PFSK-1 (cell line): Measurements from ENCODE around the gene ALPK3.

Experiments
- FOXP2 ChIP-seq: optimal IDR thresholded peaks from 2 replicates; pipeline ENCODE3; 2011; ENCODE audit warnings: borderline replicate concordance, control low read depth, inconsistent platforms; ENCODE audit not compliant: insufficient read depth; ENCODE audit errors: extremely low read length, extremely low read depth
- POLR2AphosphoS5 ChIP-seq: IDR thresholded peaks from 2 replicates; pipeline ENCODE4 v1.6.1; 2012; ENCODE audit warnings: low read depth, mild to moderate bottlenecking, control low read depth, low read length, moderate library complexity
- SIN3A ChIP-seq: IDR thresholded peaks from 2 replicates; pipeline ENCODE4 v1.6.1; 2012; ENCODE audit warnings: mild to moderate bottlenecking, low read length, moderate library complexity, borderline replicate concordance; ENCODE audit not compliant: insufficient read depth
- TAF1 ChIP-seq: IDR thresholded peaks from 2 replicates; pipeline ENCODE4 v1.6.1; 2012; ENCODE audit warnings: low read length, control low read depth, borderline replicate concordance; ENCODE audit not compliant: insufficient read depth
- TF ChIP-seq, protein P1 (sequence below), 2 experiments: IDR thresholded peaks; 2 replicates each; pipeline versions ENCODE4 v1.6.1 to v1.8.0; 2011 to 2012; ENCODE audit warnings: low read depth in 2 of 2, low read length in 2 of 2, control low read depth in 1 of 2, inconsistent platforms in 1 of 2, mild to moderate bottlenecking in 1 of 2, moderate library complexity in 1 of 2; ENCODE audit not compliant: insufficient read depth in 1 of 2

Gene ALPK3

DNA sequence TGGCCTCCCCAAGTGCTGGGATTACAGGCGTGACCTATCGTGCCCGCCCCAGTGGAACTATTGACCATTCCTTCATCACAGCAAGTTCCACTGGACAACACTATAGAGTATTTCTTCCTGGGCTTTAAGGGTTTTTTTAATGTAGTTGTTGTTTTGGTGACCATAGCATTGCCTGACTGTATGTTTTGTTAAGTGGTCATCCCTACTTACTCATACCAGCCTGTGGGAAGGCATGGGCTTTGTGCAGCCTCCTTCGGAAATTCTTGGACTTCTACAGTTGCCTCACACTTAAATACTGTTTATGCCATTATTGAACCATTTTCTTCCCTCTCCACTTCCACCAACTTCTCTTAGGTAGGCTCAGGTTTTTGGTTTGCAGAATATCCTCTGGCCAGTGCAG lies 19.9 kb upstream of the ALPK3 start:
- TF ChIP-seq TAF1 (no peak), FOXP2 (no peak), SIN3A (no peak), POLR2AphosphoS5 (no peak)
- TF ChIP-seq, protein P1, sequence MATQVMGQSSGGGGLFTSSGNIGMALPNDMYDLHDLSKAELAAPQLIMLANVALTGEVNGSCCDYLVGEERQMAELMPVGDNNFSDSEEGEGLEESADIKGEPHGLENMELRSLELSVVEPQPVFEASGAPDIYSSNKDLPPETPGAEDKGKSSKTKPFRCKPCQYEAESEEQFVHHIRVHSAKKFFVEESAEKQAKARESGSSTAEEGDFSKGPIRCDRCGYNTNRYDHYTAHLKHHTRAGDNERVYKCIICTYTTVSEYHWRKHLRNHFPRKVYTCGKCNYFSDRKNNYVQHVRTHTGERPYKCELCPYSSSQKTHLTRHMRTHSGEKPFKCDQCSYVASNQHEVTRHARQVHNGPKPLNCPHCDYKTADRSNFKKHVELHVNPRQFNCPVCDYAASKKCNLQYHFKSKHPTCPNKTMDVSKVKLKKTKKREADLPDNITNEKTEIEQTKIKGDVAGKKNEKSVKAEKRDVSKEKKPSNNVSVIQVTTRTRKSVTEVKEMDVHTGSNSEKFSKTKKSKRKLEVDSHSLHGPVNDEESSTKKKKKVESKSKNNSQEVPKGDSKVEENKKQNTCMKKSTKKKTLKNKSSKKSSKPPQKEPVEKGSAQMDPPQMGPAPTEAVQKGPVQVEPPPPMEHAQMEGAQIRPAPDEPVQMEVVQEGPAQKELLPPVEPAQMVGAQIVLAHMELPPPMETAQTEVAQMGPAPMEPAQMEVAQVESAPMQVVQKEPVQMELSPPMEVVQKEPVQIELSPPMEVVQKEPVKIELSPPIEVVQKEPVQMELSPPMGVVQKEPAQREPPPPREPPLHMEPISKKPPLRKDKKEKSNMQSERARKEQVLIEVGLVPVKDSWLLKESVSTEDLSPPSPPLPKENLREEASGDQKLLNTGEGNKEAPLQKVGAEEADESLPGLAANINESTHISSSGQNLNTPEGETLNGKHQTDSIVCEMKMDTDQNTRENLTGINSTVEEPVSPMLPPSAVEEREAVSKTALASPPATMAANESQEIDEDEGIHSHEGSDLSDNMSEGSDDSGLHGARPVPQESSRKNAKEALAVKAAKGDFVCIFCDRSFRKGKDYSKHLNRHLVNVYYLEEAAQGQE (IDR thresholded peaks at IDR 0.05; ENCODE audit: insufficient read depth in 1 of 2, low read depth in 2 of 2, low read length in 2 of 2), result no peak

DNA sequence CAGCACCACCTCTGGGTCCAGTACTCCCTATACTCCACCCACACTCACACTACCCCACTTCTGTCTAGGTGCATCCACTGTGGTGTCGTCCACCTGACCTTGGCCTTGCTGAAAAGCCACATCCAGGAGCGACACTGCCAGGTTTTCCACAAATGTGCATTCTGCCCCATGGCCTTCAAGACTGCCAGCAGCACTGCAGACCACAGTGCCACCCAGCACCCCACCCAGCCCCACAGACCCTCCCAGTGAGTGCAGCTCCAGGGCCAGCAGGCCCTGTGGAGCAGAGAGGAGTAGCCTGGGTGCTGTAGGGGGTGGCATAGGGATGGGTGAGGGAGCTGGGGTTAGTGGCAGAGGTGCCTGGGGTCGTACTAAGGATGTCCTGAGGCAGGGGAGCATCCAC lies 19.4 kb upstream of the ALPK3 start:
- TF ChIP-seq TAF1, result no peak
- no peak for TF ChIP-seq FOXP2
- no peak for TF ChIP-seq SIN3A
- TF ChIP-seq, protein P1 (IDR thresholded peaks at IDR 0.05; ENCODE audit: insufficient read depth in 1 of 2, low read depth in 2 of 2, low read length in 2 of 2), result no peak
- no peak for TF ChIP-seq POLR2AphosphoS5

DNA sequence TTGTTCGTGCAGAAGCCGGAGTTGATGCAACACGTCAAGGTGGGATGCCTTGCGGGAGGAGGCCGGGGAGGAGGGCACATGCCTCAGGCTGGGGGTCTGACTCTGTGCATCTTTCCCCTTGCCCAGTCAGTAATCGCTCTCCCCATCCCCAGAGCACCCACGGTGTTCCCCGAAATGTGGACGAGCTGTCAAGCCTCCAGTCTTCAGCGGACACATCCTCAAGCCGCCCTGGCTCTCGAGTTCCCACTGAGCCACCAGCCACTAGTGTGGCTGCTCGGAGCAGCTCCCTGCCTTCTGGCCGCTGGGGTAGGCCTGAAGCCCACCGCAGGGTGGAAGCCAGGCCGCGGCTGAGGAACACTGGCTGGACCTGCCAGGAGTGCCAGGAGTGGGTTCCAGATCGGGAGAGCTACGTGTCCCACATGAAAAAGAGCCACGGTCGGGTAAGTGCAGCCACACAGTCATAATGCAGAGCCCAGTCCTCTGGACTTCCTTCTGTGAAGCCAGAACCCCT lies 18.7 kb upstream of the ALPK3 start:
- TF ChIP-seq FOXP2, result no peak
- TF ChIP-seq SIN3A, result no peak
- no peak for TF ChIP-seq POLR2AphosphoS5
- TF ChIP-seq, protein P1 (IDR thresholded peaks at IDR 0.05; ENCODE audit: insufficient read depth in 1 of 2, low read depth in 2 of 2, low read length in 2 of 2), result no peak
- TF ChIP-seq TAF1, result no peak

DNA sequence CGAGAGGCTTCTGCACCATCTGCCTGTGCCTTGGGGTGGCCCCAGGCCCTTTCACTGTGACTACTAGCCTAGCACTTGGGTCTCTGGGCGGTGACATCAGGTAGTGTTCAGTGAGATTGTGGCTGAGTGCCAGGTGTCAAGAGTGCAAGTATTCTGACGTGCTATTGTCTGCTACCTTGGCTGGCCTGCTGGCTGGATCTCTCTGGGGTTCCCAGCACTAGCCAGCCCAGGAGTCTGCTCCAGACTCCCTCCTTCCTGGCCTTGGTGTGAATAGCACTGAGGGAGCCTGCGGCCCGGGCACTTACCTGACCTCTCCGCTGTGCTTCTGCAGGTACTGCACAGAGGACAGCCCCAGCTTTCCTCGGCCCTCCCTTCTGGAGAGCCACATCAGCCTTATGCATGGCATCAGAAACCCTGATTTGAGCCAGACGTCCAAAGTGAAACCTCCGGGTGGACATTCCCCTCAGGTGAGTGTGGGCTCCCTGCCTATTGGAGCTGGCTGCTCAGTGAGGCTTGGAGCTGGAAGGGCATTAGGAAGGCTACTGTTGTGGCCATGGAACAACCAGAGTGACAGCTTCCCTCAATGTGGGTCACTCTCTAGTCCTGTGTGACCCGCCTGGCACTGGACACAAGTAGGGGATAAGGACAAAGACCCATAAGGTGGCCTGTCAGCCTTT lies 17.5 kb upstream of the ALPK3 start:
- no peak for TF ChIP-seq POLR2AphosphoS5
- no peak for TF ChIP-seq SIN3A
- no peak for TF ChIP-seq FOXP2
- TF ChIP-seq TAF1, result no peak

DNA sequence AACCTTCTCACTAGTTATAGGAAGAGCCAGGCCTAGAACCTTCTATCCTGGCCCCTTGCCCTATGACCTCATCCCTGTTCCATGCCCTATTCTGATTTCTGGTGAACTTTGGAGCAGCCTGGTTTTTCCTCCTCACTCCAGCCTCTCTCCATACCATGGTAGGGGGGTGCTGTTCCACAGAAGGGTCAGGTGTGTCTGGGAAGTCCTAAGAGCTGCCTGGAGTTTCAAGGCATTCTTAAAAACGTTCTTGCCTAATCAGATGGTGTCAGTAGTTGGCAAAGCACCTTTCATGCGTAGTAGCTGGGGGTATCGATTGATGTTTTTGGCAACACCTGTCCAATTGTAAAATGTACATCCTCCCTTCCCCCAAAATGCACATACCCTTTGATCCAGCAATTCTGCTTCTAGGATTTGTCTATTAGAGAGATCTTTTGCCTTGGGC lies 16.8 kb upstream of the ALPK3 start:
- TF ChIP-seq, protein P1 (IDR thresholded peaks at IDR 0.05; ENCODE audit: insufficient read depth in 1 of 2, low read depth in 2 of 2, low read length in 2 of 2), result no peak
